GOT3 (cell line): ENCODE results near the gene FNDC8.
"Not testable (repeated sequence)": the region's sequence is repeated elsewhere in the genome, so short reads cannot be mapped to it uniquely, and the experiment has no call there.

Experiments used
- DNase-seq: peaks from one replicate; lab custom pipeline; 2025; ENCODE audit warnings: mixed read lengths; lab: John Stamatoyannopoulos, UW

Gene FNDC8

DNA sequence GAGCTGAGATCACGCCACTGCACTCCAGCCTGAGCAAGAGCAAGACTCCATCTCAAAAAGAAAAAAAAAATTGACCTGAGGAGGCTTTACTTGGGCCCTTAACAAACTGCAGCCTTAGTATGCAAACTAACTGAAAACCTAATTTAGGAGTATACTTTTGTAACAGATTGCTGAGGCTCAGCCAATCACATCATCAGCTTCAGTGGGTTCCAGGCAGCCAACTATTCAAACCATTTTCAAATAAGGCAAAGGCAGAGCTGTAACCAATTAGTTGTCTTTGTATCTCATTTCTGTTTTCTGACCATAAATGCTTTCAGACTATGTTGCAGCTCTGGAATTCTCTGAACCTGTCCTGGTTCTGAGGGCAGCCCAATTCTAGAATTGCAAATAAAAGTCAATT is 25.7 kb upstream of the FNDC8 start:
- DNase-seq: no peak

DNA sequence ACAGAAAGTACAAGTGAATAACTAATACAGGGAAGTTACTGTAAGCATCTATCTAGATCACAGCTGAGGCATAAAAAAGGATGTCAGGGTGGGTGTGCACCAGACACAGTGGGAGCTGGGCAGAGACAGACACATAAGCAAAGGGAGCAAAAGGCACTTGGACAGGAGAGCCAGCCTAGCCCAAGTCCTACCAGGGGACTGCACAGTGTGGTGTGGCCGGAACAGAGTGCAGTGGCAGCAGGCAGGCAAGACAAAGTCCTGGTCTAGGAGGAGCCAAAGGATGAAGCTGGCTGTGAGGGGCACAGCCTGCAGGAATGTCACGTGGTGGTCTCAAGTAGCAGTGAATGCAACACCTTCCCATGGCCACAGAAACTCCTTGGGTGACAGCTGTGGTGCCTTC is 23.6 kb upstream of the FNDC8 start:
- no peak for DNase-seq

DNA sequence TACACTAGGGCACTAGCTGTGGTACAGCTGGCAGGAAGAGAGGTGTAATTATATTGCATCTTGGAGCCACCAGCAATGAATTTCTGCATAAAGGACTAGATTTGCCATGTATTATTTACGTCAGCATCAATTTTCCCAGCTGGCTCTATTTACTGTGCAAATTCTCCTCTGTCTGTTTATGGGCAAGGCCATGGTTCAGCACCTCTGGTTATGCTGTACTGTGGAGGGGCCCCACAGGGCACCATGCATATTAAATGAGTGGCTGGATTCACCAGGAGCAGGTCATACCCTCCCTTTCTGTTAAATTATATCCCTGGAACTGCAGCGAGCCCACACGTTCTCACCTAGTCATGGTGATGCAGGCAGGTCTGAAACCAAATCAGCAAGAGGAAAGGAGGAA is 21.5 kb upstream of the FNDC8 start:
- DNase-seq: no peak

DNA sequence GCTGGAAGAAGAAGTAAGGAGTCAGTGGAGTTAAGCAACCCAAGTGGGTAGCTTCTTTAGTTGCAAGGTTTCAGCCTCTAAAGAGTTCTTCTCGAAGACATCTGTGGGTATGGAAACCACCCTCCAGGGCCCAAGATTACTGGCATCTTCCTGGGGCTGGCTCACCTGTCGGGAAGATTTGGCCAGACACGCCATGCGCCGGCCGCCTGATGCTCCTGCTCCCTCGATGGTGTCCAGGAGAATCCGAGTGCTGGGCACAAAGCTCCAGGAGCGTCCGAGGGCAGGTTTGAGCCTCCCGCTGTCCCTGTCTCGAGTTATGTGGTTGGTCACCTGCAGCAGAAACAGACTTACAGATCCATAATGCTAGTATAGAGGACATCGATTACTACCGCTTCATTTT is 20.4 kb upstream of the FNDC8 start:
- no peak for DNase-seq

DNA sequence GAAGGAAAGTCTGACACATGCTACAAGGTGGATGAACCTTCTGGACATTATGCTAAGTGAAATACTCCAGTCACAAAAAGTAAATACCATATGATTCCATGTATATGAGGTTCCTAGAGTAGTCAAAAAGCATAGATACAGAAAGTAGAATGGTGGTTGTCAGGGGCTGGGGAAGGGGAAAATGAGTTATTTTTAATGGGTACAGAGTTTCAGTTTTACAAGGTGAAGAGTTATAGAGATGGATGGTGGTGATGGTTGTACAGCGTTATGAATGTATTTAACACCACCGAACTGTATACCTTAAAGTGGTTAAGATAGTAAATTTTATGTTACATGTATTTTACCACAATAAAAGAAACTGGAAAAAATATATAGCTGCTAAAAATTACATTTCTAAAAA is 19.7 kb upstream of the FNDC8 start:
- DNase-seq: no peak

DNA sequence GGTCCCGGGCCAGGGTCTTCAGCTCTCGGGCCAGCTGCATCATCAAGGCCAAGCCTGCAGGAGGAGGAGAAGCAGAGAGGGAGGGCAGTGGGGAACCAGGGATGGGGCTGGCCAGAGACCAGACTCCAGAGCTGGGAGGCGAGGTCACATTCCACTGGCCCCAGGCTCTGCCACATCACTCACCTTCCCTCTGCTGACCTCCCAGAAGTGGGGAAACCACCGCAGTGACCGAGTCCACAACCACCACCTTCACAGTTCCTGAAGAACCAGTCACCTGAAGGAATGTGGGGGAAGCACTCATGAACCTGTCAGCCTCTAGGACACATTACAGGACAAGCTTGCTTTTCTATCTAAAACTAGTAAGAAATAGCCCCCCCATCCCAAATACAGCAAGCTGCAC is 18.1 kb upstream of the FNDC8 start:
- no peak for DNase-seq

DNA sequence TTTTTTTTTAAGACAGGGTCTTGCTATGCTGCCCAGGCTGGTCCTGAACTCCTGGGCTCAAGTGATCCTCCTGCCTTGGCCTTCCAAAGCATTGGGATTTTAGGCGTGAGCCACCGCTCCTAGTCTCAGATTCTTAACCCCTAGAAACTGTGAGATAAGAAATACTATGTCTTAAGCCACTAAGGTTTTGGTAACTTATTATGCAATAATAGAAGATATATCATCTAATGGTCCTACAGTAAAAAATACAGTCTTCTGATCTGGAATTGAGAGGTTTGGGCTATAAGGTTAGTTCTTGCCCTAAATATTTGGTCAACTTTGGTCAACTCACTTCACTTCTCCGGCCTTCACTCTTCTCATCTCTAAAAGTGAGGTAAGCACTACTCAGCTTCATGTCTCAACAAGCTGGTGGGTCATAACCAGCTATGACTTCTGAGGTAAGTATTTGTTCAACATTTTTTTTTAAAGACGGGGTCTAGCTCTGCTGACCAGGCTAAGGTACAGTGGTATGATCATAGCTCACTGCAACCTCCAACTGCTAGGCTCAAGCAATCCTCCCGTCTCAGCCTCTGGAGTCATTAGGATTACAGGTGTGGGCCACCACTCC is 16.5 kb upstream of the FNDC8 start:
- no peak for DNase-seq

DNA sequence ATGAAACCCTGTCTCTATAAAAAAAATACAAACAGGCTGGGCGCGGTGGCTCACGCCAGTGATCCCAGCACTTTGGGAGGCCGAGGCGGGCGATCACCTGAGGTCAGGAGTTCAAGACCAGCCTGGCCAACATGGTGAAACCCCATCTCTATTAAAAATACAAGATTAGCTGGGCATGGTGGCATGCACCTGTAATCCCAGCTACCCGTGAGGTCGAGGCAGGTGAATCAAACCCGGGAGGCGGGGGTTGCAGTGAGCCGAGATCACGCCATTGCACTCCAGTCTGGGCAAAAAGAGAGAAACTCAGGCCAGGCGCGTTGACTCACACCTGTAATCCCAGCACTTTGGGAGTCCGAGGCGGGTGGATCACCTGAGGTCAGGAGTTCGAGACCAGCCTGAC is 10.6 kb upstream of the FNDC8 start:
- DNase-seq: not testable (repeated sequence)

DNA sequence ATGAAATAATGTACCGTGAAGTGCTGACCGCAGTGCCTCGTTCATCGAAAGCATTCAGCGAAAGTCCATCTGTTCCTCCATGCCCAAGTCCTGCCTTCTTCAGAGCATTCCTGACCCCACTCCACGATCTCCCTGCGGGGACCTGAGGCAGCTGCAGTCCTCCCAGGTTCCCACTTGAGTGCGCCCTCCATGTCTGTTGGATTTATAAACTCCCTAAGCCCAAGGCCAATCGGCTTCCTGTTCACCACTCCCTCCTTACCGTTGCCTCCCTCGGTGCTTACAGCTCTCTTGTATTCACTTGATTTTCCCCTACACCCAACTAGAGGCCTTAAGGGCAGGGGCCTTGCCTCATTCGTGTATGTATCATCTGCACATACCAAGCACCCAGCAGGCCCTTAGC is 4.6 kb upstream of the FNDC8 start:
- DNase-seq: no peak

DNA sequence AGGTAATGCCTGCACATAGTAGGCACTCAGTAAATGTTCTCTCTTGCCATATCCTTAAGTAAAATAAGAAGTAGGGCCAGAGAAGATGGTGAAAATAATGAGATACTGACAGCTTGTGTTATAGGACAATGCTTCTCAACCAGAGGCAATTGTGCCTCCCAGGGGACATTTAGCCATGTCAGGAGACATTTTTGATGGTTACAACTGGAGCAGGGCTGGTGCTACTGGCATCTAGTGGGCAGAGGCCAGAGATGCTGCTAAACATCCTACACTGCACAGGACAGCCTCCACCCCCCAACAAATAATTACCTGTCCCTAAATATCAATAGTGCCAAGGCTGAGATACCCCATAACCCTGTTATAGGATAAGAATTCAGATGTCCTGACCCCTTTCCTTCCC is 3.4 kb upstream of the FNDC8 start:
- DNase-seq: no peak

DNA sequence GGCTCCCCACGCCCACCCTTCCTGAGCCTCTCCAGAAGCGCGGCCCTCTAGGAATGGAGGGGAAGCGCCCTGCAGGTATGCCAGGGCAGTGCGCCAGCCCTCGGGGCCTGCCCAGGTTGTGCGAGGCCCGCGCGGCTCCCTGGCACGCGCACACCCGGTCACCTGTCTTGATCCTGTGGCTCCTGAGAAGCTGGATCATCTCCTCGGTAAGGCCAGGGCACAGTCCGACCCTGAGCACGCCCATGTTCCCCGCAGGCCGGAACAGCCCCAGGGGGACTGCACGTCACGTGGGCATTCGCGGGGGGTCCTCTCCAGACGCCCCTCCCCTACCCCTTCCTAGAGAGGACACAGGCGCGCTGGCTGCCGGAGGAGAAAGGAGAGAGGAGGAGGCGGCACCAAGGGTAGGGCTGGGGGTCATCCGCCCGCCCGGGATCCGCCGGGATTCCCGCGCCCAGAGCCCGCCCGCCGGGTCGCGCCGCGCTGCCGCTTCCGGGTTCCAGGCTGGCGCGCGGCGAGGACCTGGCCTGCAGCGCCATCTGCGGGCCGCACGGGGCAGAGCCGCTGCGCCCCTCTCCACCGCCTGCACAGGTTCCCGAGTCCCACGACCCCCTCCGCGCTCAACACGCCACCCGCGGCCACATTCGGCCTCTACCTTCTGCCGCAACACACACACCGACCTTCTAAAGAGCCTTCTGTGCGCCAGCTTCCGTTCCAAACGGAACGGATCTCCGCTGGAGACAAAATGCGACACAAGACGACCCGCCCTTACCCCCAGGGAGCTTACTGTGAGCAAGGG is 1.8 kb upstream of the FNDC8 start, which contains the start of gene RAD51D:
RAD51D (minus strand) TSS at position 491 of the 796 bp plus-strand sequence; CDS start at position 244, 247 bp downstream.
- DNase-seq: peak; percentile 15

DNA sequence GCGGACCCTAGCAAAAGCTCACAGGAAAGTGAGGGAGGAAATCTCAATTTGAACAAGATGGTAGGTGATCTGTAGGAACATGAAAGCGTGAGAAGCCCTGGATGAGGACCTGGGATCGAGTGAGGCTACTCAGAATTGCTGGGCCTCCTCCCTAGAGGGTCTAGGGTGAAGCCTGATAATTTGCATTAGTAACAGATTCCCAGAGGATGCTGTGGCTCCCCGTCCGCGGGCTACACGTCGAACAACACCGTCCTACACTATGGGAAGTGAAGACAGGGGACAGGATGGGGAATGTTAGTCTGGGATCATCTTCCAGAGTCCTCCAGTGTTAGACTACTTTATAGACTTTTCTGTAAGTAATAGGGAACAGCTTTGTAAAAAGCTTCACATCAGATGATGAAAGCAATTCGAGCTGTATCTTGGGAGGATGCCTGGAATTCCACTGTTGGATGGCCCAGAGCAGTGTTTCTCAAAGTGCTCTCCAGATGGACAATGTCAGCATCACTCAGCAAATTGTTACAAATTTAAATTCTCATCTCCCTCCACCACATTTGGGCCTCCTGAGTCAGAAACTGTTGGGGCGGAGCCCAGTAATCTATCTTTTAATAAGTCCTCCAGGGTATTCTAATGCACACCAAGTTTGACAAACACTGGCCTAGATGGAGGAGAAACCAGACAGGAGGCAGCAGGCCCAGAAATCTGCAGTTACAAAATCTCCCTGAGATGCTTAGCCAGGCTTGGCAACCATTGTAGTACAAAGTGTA is 6.5 kb downstream of the FNDC8 start:
- peak; percentile 24 for DNase-seq

DNA sequence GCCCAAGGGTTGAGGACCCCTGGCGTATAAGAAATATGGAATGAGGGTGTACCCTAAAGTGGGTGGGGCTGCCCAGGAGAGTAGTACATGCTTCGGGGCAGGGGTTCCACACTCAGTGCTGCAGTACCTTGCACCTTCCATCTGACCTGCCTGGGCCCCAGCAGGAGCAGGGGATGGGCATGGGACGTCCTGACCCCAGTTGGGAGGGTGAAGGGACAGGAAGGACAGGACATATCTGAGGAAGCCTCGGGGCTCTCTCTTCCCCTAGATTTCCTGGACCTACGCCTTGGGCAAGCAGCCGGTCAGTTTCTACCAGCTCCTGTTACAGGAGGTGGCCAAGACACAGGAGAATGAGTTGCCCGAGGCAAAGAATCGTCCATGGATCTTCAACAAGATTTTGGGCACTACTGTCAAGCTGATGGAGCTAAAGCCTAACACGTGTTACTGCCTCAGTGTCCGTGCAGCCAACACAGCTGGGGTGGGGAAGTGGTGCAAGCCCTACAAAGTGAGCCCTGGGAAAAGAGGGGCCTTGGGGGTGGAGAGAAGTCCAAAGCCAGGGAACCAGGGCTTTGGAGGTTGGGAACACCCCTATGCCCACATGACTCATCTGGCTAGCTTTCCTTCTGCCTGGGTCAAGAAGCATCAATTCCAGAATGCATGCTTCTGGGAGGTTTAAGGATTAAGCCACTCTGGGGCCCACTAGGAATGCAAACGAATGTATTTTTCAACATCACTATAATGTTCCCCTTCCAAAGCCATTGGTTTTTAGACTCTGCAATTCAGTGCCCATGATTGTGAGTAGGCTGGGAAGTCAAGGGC is 7.9 kb downstream of the FNDC8 start:
- DNase-seq: no peak

DNA sequence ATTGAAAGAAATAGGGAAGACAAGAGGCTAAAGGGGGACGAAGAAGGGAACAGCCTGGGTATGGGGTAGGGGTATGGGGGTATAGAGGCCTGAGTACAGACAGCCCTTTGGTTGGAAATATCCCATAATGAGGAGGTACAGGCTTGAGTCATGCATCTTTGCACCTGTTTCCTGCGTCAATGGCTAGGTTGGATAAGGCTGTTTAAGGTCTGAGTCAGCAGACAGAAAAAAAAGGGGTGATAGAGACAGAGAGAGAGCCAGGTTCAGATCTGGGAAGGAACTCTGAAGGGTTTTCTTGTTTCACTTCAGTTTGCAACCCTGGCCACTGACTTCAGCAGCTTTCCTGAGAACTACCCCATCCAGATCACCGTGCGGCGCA is 8.5 kb downstream of the FNDC8 start:
- DNase-seq: no peak

DNA sequence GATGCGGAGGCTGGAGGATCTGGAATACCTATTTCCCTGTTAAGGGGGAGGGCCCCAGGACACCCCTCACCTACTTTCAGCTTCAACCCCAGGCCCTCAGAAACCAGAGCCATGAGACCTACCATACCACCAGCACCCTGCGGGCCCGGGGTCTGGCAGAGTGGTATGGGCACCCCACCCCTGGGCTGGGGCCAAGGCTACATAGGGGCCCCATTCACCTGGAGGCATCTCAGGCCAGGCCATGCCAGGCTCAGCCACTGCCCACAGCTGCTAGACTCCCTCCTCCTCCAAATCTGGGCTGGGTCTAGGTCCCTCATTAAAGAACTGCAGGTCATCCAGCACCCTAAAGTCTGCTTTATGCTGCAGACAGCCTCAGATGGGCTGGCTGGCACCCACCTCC is 9.0 kb downstream of the FNDC8 start:
- DNase-seq: no peak

DNA sequence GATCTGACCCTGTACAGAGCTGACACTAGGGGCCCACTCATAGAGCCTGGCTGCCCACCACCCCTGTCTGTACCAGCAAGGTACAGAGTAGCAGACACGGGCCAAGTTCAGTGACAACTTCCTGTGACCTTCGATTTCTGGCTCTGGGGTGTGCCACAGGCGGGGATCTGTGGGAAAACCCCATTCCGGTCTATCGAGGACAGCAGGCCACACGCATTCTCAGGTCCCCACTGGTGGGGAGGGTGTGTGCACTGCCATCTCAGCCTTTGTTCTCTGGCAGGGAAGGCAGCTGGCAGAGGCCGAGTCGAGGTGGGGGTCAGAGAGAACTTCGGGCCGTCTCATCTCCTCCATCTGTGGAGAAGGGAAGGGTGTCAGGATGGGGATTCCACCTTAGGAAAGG is 10.7 kb downstream of the FNDC8 start:
- DNase-seq: no peak

DNA sequence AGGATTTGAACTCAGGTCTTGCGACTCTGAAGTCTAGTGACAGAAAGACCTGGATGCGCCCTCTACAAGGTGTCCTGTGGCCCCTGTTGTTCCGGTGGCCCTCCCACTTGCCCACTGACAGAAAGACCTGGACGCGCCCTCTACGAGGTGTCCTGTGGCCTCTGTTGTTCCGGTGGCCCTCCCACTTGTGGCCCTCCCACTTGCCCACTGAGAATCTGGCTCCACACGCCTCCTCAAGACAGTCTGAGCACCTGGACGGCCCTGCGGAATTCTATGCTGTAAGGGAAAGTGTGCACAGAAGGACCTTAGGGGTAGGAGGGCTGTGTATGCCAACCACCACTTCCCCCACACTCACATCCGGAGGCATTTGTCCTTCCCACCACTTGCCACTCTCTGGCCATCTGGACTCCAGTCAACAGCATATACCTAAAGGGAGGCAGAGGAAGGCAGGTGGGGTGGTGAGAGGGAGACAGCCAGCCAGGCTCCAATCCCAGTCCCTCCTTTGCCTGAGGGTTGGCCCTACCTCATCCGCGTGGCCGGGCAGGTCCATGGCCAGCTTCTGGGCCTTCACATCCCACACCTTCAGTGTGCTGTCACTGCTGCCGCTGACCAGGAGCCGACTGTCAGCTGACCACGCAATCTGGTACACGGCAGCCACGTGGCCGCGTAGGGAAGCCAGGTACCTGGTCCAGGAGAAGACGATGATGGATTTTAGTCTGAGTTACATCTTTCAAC is 11.6 kb downstream of the FNDC8 start:
- DNase-seq: no peak

DNA sequence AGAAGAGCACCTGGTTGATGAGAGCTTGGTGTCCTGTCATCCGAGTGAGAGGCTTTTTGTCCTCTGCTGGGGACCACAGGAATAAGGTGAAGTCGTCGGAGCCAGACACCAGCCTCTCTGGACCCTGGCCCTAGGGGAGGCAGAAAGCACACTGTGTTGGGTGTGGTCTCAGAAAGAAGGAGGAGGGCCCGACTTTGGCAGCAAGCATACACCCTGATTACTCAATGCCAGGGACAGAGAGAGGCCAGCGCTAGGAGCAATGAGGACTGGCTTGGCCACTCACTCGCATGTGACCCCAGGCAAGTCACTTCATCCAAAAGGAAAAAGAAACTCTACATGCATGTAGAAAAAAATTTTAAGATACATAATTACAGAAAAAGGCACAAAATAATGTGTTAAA is 13.9 kb downstream of the FNDC8 start:
- DNase-seq: no peak

DNA sequence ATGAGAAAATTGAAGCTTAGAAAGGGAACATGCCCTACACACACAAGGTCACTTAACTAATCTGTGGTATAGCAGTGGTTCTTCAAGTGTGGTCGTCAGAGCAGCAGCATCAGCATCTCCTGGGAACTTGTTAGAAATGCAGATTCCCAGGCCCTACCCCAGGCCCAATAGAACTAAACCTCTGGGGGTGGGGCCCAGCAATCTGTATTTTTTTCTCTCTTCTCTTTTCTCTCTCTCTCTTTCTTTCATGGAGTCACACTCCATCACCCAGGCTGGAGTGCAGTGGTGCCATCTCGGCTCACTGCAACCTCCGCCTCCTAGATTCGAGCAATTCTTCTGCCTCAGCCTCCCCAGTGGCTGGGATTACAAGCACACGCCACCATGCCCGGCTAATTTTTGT is 16.8 kb downstream of the FNDC8 start:
- DNase-seq: no peak

DNA sequence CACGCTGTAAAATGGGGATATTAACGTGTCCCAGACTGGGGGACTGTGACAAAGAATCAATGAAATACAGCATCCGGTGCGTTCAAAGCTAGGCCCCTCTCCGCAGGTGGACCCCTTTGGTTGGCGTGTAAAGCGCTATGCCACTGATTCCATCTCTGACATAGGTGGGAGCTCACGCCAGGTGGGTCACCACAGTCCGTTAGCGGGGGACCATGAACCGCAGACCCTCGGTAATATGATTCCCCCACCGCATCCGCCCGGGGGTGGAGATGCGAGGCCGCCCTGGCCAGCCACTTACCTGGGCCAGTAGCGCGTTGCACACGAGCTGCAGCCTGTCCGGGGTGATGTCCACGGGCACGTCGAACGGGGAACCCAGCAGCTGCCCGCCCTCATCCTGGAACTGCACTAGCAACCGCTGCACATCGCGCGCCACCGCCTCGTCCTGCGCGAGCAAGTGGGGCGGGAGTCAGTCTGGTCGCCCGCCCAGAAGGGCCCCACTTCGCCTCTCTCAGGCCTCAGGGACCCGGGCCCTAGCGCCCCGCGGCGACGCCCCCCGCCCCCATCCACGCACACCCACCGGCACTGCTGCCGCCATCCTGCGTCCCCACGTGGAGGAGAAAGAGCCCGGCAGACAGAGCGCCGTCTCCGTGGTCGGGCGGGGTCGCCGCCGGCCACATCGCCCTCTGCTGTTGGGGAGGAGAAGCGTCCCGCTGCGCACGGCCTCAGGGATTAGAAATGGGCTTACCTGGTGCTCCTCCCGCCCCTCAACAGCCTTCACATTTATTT is 20.5 kb downstream of the FNDC8 start, which contains the start of gene NLE1:
NLE1 (minus strand) TSS at position 623 of the 786 bp plus-strand sequence; CDS start at position 595, 28 bp downstream.
- peak; percentile 54 for DNase-seq

DNA sequence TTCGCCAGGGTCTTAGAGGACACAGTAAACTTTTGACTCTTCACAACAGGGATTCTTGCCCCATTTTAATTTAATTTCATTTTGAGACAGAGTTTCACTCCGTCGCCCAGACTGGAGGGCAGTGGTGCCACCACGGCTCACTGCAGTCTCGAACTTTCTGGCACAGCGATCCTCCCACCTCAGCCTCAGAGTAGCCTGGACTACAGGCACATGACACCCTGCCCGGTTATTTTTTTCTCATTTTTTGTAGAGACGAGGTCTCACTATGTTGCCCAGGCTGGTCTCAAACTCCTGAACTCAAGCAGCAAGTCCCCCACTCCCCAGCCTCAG is 21.0 kb downstream of the FNDC8 start:
- no peak for DNase-seq
